ENCODE measurements around the gene JAML.

Gene JAML

GRCh38 chr11:118233850-118234249 is 9.0 kb upstream of the JAML start:
- peaks cover 30% of the 10 kb centered on the region for H3K36me3 Mint-ChIP-seq (ENCODE audit: insufficient read depth)
- H3K27me3 Mint-ChIP-seq: no peaks in the 10 kb centered on the region
- peak overlapping the region in 1 of 2 donors; percentile 5 for H3K27ac Mint-ChIP-seq
- H3K9me3 Mint-ChIP-seq: no peaks in the 10 kb centered on the region
- H3K4me3 Mint-ChIP-seq: no peak overlapping the region
- DNase-seq: no peak
- no peak for ATAC-seq (replicated peaks)
- H3K4me1 Mint-ChIP-seq (ENCODE audit: low read depth in 2 of 2): peaks cover 31 to 34% of the 10 kb centered on the region in 2 donors

- Mint-ChIP-seq H3K36me3 (ENCODE audit: insufficient read depth) (peaks cover 33% of the 10 kb centered on the region), H3K27me3 (no peaks in the 10 kb centered on the region), H3K27ac (peak overlapping the region in 1 of 2 donors; percentile 5), H3K4me3 (no peak overlapping the region), H3K9me3 (no peaks in the 10 kb centered on the region), H3K4me1 (ENCODE audit: low read depth in 2 of 2) (peaks cover 29 to 34% of the 10 kb centered on the region in 2 donors)
- ATAC-seq (replicated peaks) (no peak), DNase-seq (no peak)
Observed at GRCh38 chr11:118233377-118233776, 8.6 kb upstream of the JAML start.

GRCh38 chr11:118232659-118233058 is 7.8 kb upstream of the JAML start:
- Mint-ChIP-seq H3K36me3 (ENCODE audit: insufficient read depth) (peaks cover 37% of the 10 kb centered on the region), H3K27me3 (no peaks in the 10 kb centered on the region)

GRCh38 chr11:118231461-118231860 is 6.7 kb upstream of the JAML start:
- ATAC-seq (replicated peaks) (no peak), DNase-seq (no peak)
- Mint-ChIP-seq H3K27me3 (no peaks in the 10 kb centered on the region), H3K4me1 (ENCODE audit: low read depth in 2 of 2) (peaks cover 44 to 47% of the 10 kb centered on the region in 2 donors), H3K27ac (no peak overlapping the region), H3K36me3 (ENCODE audit: insufficient read depth) (peaks cover 46% of the 10 kb centered on the region), H3K4me3 (no peak overlapping the region), H3K9me3 (no peaks in the 10 kb centered on the region)

More at GRCh38 chr11:118232659-118233058, 7.8 kb upstream of the JAML start:
- no peak for DNase-seq
- H3K9me3 Mint-ChIP-seq: no peaks in the 10 kb centered on the region
- no peak overlapping the region for H3K4me3 Mint-ChIP-seq
- H3K4me1 Mint-ChIP-seq (ENCODE audit: low read depth in 2 of 2): peaks cover 32 to 35% of the 10 kb centered on the region in 2 donors
- ATAC-seq (replicated peaks): no peak
- peak overlapping the region in 1 of 2 donors; percentile 5 for H3K27ac Mint-ChIP-seq

- no peak overlapping the region for H3K27ac Mint-ChIP-seq
- ATAC-seq (replicated peaks) (peak; percentile 57), DNase-seq (peak; percentile 54 to 63 (median 60))
- H3K36me3 Mint-ChIP-seq (ENCODE audit: insufficient read depth): peaks cover 44% of the 10 kb centered on the region
- H3K27me3 Mint-ChIP-seq: no peaks in the 10 kb centered on the region
- H3K4me1 Mint-ChIP-seq (ENCODE audit: low read depth in 2 of 2): peaks cover 46 to 52% of the 10 kb centered on the region in 2 donors
- no peaks in the 10 kb centered on the region for H3K9me3 Mint-ChIP-seq
- peak overlapping the region; percentile 60 to 79 for H3K4me3 Mint-ChIP-seq
Observed at GRCh38 chr11:118230088-118230487, 5.3 kb upstream of the JAML start.

- peaks cover 51 to 59% of the 10 kb centered on the region in 2 donors for H3K4me1 Mint-ChIP-seq (ENCODE audit: low read depth in 2 of 2)
- H3K27ac Mint-ChIP-seq: no peak overlapping the region
- H3K27me3 Mint-ChIP-seq: no peaks in the 10 kb centered on the region
Observed at GRCh38 chr11:118229274-118229847, 4.5 kb upstream of the JAML start.

GRCh38 chr11:118227865-118228785 is 3.3 kb upstream of the JAML start:
- Mint-ChIP-seq H3K36me3 (ENCODE audit: insufficient read depth) (peaks cover 41% of the 10 kb centered on the region), H3K4me3 (peak overlapping the region; percentile 60 to 79), H3K27ac (peak overlapping the region in 1 of 2 donors; percentile 92), H3K4me1 (ENCODE audit: low read depth in 2 of 2) (peaks cover 56 to 60% of the 10 kb centered on the region in 2 donors), H3K27me3 (no peaks in the 10 kb centered on the region), H3K9me3 (no peaks in the 10 kb centered on the region)
- ATAC-seq (replicated peaks): peak; percentile 60
- DNase-seq: peak; percentile 44 to 51 (median 45)

More at GRCh38 chr11:118229274-118229847, 4.5 kb upstream of the JAML start:
- no peaks in the 10 kb centered on the region for H3K9me3 Mint-ChIP-seq
- no peak for DNase-seq
- peaks cover 47% of the 10 kb centered on the region for H3K36me3 Mint-ChIP-seq (ENCODE audit: insufficient read depth)
- no peak for ATAC-seq (replicated peaks)
- peak overlapping the region; percentile 60 to 79 for H3K4me3 Mint-ChIP-seq

GRCh38 chr11:118226781-118227180 is 2.0 kb upstream of the JAML start:
- H3K4me1 Mint-ChIP-seq (ENCODE audit: low read depth in 2 of 2): peaks cover 68% of the 10 kb centered on the region in 2 donors
- H3K4me3 Mint-ChIP-seq: peak overlapping the region; percentile 60 to 79
- no peak for ATAC-seq (replicated peaks)
- H3K27me3 Mint-ChIP-seq: no peaks in the 10 kb centered on the region
- H3K36me3 Mint-ChIP-seq (ENCODE audit: insufficient read depth): peaks cover 38% of the 10 kb centered on the region
- H3K27ac Mint-ChIP-seq: peak overlapping the region in 1 of 2 donors; percentile 92
- H3K9me3 Mint-ChIP-seq: no peaks in the 10 kb centered on the region
- DNase-seq: no peak

- no peak for ATAC-seq (replicated peaks)
- H3K27me3 Mint-ChIP-seq: no peaks in the 10 kb centered on the region
- peaks cover 68 to 69% of the 10 kb centered on the region in 2 donors for H3K4me1 Mint-ChIP-seq (ENCODE audit: low read depth in 2 of 2)
- H3K36me3 Mint-ChIP-seq (ENCODE audit: insufficient read depth): peaks cover 38% of the 10 kb centered on the region
- H3K9me3 Mint-ChIP-seq: no peaks in the 10 kb centered on the region
- peak overlapping the region; percentile 60 to 79 for H3K4me3 Mint-ChIP-seq
- no peak for DNase-seq
- H3K27ac Mint-ChIP-seq: peak overlapping the region in 1 of 2 donors; percentile 92
Observed at GRCh38 chr11:118226296-118226695, 1.5 kb upstream of the JAML start.

GRCh38 chr11:118223992-118224391 is 819 bp downstream of the JAML start:
- Mint-ChIP-seq H3K9me3 (no peaks in the 10 kb centered on the region), H3K27ac (peak overlapping the region; percentile 85 to 94), H3K36me3 (ENCODE audit: insufficient read depth) (peaks cover 32% of the 10 kb centered on the region), H3K4me1 (ENCODE audit: low read depth in 2 of 2) (peaks cover 73 to 80% of the 10 kb centered on the region in 2 donors), H3K27me3 (no peaks in the 10 kb centered on the region), H3K4me3 (peak overlapping the region; percentile 84 to 88)
- ATAC-seq (replicated peaks): peak; percentile 17
- DNase-seq: no peak

GRCh38 chr11:118223570-118223969 is 1.2 kb downstream of the JAML start:
- ATAC-seq (replicated peaks) (no peak), DNase-seq (no peak)
- peaks cover 75 to 80% of the 10 kb centered on the region in 2 donors for H3K4me1 Mint-ChIP-seq (ENCODE audit: low read depth in 2 of 2)
- peak overlapping the region; percentile 85 to 94 for H3K27ac Mint-ChIP-seq
- H3K4me3 Mint-ChIP-seq: peak overlapping the region; percentile 84 to 88
- no peaks in the 10 kb centered on the region for H3K27me3 Mint-ChIP-seq
- H3K9me3 Mint-ChIP-seq: no peaks in the 10 kb centered on the region
- peaks cover 28% of the 10 kb centered on the region for H3K36me3 Mint-ChIP-seq (ENCODE audit: insufficient read depth)

GRCh38 chr11:118222437-118222836 is 2.4 kb downstream of the JAML start:
- Mint-ChIP-seq H3K36me3 (ENCODE audit: insufficient read depth) (peaks cover 23% of the 10 kb centered on the region), H3K4me3 (peak overlapping the region; percentile 84 to 88), H3K27ac (peak overlapping the region; percentile 85 to 94), H3K27me3 (no peaks in the 10 kb centered on the region), H3K4me1 (ENCODE audit: low read depth in 2 of 2) (peaks cover 71 to 79% of the 10 kb centered on the region in 2 donors), H3K9me3 (no peaks in the 10 kb centered on the region)
- DNase-seq: no peak
- no peak for ATAC-seq (replicated peaks)

- Mint-ChIP-seq H3K9me3 (no peaks in the 10 kb centered on the region), H3K27ac (peak overlapping the region; percentile 85 to 94), H3K4me3 (peak overlapping the region; percentile 84 to 88), H3K27me3 (no peaks in the 10 kb centered on the region), H3K4me1 (ENCODE audit: low read depth in 2 of 2) (peaks cover 66 to 79% of the 10 kb centered on the region in 2 donors), H3K36me3 (ENCODE audit: insufficient read depth) (peaks cover 15% of the 10 kb centered on the region)
- ATAC-seq (replicated peaks) (no peak), DNase-seq (no peak)
Observed at GRCh38 chr11:118221419-118221818, 3.4 kb downstream of the JAML start.

All from effector memory CD8-positive, alpha-beta T cell (primary cell).